NCI-H146 (cell line): ENCODE measurements around the gene CCDC38.

Experiments
- DNase-seq: peaks from one replicate; lab custom pipeline; 2025; lab: John Stamatoyannopoulos, UW

CCDC38 gene

GRCh38 chr12:95960241-95960640, 17.8 kb upstream of the CCDC38 start:
- no peak for DNase-seq

- DNase-seq, result peak; percentile 13
Measured at GRCh38 chr12:95959107-95959506, 16.7 kb upstream of the CCDC38 start.

GRCh38 chr12:95956557-95957145, 14.2 kb upstream of the CCDC38 start:
- no peak for DNase-seq

GRCh38 chr12:95955549-95956159, 13.2 kb upstream of the CCDC38 start:
- no peak for DNase-seq

GRCh38 chr12:95953000-95953399, 10.6 kb upstream of the CCDC38 start:
- DNase-seq, result no peak

GRCh38 chr12:95951515-95951914, 9.1 kb upstream of the CCDC38 start:
- DNase-seq, result no peak

- DNase-seq, result peak; percentile 56
Measured at GRCh38 chr12:95949477-95950206, 7.2 kb upstream of the CCDC38 start.

GRCh38 chr12:95944108-95944704, 1.8 kb upstream of the CCDC38 start:
- no peak for DNase-seq

GRCh38 chr12:95943330-95943842, 972 bp upstream of the CCDC38 start, which contains the start of gene AMDHD1:
TSS of gene AMDHD1 (plus strand) at chr12:95943331. CDS start at chr12:95943399, 68 bp downstream.
- DNase-seq, result peak; percentile 55

- no peak for DNase-seq
Measured at GRCh38 chr12:95942101-95942523, 302 bp downstream of the CCDC38 start.

- no peak for DNase-seq
Measured at GRCh38 chr12:95940514-95940913, 1.9 kb downstream of the CCDC38 start.

- DNase-seq, result no peak
Measured at GRCh38 chr12:95922231-95922630, 20.2 kb downstream of the CCDC38 start.

GRCh38 chr12:95919110-95919509, 23.3 kb downstream of the CCDC38 start:
- no peak for DNase-seq

GRCh38 chr12:95918194-95918993, 24.0 kb downstream of the CCDC38 start:
- peak; percentile 57 for DNase-seq

GRCh38 chr12:95909871-95910270, 32.5 kb downstream of the CCDC38 start:
- DNase-seq, result no peak

- DNase-seq, result no peak
Measured at GRCh38 chr12:95908573-95908972, 33.8 kb downstream of the CCDC38 start.

GRCh38 chr12:95898081-95898480, 44.3 kb downstream of the CCDC38 start:
- DNase-seq, result no peak

GRCh38 chr12:95896846-95897245, 45.6 kb downstream of the CCDC38 start:
- DNase-seq, result no peak

- DNase-seq, result no peak
Measured at GRCh38 chr12:95890958-95891357, 51.5 kb downstream of the CCDC38 start.

GRCh38 chr12:95887311-95887710, 55.1 kb downstream of the CCDC38 start:
- DNase-seq, result no peak

- no peak for DNase-seq
Measured at GRCh38 chr12:95884998-95885397, 57.4 kb downstream of the CCDC38 start.

- no peak for DNase-seq
Measured at GRCh38 chr12:95882873-95883272, 59.5 kb downstream of the CCDC38 start.
